Amygdala (tissue), 56 donors: ENCODE data around the gene TATDN3.
A peak's percentile ranks its signal among the peaks of the same experiment; 100 is the strongest.
"Not testable (repeated sequence)": the region's sequence is repeated elsewhere in the genome, so short reads cannot be mapped to it uniquely, and the experiment has no call there.

Experiments
- DNase-seq, 56 donors: peaks; one replicate each; lab custom pipeline; 2025; lab: John Stamatoyannopoulos, UW

TATDN3 gene

GRCh38 chr1:212791676-212792395, at the start of gene TATDN3, which contains the start of gene NSL1:
TSS of gene TATDN3 (plus strand) at chr1:212791894. CDS start at chr1:212791922, 28 bp downstream.
TSS of gene NSL1 (minus strand) at chr1:212791777. CDS start at chr1:212791763, 14 bp downstream.
- DNase-seq: peak; percentile 39 to 93 (median 83)

- DNase-seq: no peak
These were observed 47.7 kb upstream of the TATDN3 start for GRCh38 chr1:212743901-212744475.

- DNase-seq: no peak
These were observed 46.4 kb upstream of the TATDN3 start for GRCh38 chr1:212745303-212745702.

- DNase-seq: no peak
These were observed 45.1 kb upstream of the TATDN3 start for GRCh38 chr1:212746546-212746945.

- peak in 1 of 56 donors; percentile 22 for DNase-seq
These were observed 41.7 kb upstream of the TATDN3 start for GRCh38 chr1:212749821-212750535.

GRCh38 chr1:212752252-212752933, 39.3 kb upstream of the TATDN3 start:
- no peak for DNase-seq

- DNase-seq: no peak
These were observed 38.7 kb upstream of the TATDN3 start for GRCh38 chr1:212752934-212753497.

- DNase-seq: no peak
These were observed 37.9 kb upstream of the TATDN3 start for GRCh38 chr1:212753749-212754148.

GRCh38 chr1:212754193-212754592, 37.5 kb upstream of the TATDN3 start:
- no peak for DNase-seq

- DNase-seq: peak in 27 of 56 donors; percentile 7 to 72 (median 25)
These were observed 37.0 kb upstream of the TATDN3 start for GRCh38 chr1:212754680-212755079.

- no peak for DNase-seq
These were observed 32.0 kb upstream of the TATDN3 start for GRCh38 chr1:212759683-212760082.

GRCh38 chr1:212760126-212760823, 31.4 kb upstream of the TATDN3 start:
- no peak for DNase-seq

- DNase-seq: no peak
These were observed 29.5 kb upstream of the TATDN3 start for GRCh38 chr1:212762234-212762633.

- no peak for DNase-seq
These were observed 28.9 kb upstream of the TATDN3 start for GRCh38 chr1:212762839-212763238.

GRCh38 chr1:212764718-212765281, 26.9 kb upstream of the TATDN3 start:
- not testable (repeated sequence) for DNase-seq

GRCh38 chr1:212766825-212767224, 24.9 kb upstream of the TATDN3 start:
- not testable (repeated sequence) for DNase-seq

- no peak for DNase-seq
These were observed 22.1 kb upstream of the TATDN3 start for GRCh38 chr1:212769459-212770167.

- no peak for DNase-seq
These were observed 20.4 kb upstream of the TATDN3 start for GRCh38 chr1:212771341-212771740.

- no peak for DNase-seq
These were observed 18.7 kb upstream of the TATDN3 start for GRCh38 chr1:212773011-212773410.
